Ishikawa (cell line): Measurements from ENCODE around the gene SNX4.

Source experiments
- CREB1 ChIP-seq: IDR thresholded peaks from 2 replicates; pipeline ENCODE4 v1.6.1; 2012; ENCODE audit warnings: low read depth
- EP300 ChIP-seq: IDR thresholded peaks from 2 replicates; pipeline ENCODE4 v1.6.1; 2012; ENCODE audit warnings: borderline replicate concordance
- FOXM1 ChIP-seq: IDR thresholded peaks from 2 replicates; pipeline ENCODE4 v1.6.1; 2012; ENCODE audit warnings: low read depth, borderline replicate concordance
- MAX ChIP-seq: IDR thresholded peaks from 2 replicates; pipeline ENCODE4 v1.6.1; 2012
- RAD21 ChIP-seq: IDR thresholded peaks from 2 replicates; pipeline ENCODE4 v1.6.1; 2012; ENCODE audit warnings: low read depth
- REST ChIP-seq: IDR thresholded peaks from 2 replicates; pipeline ENCODE4 v1.6.1; 2012; ENCODE audit warnings: low read depth, mild to moderate bottlenecking

DNA sequence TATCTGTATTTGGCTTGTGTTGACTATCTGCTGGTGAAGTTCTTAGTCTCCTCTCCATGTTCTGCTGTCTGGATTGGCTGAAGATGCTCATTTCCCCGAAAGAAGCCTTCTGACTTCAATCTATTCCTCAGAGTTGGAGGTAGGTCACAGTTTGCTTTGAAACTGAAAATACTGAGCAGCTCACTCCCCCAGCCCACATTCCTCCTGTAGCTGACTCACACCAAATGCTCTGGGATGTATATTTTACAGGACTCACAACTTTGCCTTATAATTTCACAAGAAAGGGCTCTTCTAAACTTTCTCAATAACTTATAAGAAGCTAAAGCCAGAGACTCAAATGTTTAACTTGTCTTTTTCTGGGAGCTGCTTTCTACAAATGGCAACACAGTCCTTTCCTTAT is 36.3 kb upstream of the SNX4 start:
- no peak for TF ChIP-seq FOXM1
- TF ChIP-seq MAX = no peak
- no peak for TF ChIP-seq REST
- no peak for TF ChIP-seq CREB1
- no peak for TF ChIP-seq RAD21
- no peak for TF ChIP-seq EP300
